Peyer's patch (tissue), 4 donors: Measurements from ENCODE around the gene OIP5.

ENCODE experiments used
- POLR2A ChIP-seq, 2 donors: fragments of 450-650 bp; IDR thresholded peaks; one replicate each; pipeline ENCODE4 v1.5.1; 2017; ENCODE audit warnings: antibody characterized with exemption in 2 of 2, mild to moderate bottlenecking in 2 of 2, moderate library complexity in 2 of 2
- TF ChIP-seq, protein P1 (sequence below), 6 experiments: fragments of 450-650 bp in 4 of 6; fragments of 200-600 bp in 2 of 6; sonication (generic) in 1 of 6; IDR thresholded peaks; one replicate each; pipeline ENCODE4 v1.5.1; 2017 to 2019; ENCODE audit warnings: antibody characterized with exemption in 6 of 6, mild to moderate bottlenecking in 3 of 6, moderate library complexity in 1 of 6

GRCh38 chr15:41334293-41335120, 2.1 kb upstream of the OIP5 start:
- no peak for TF ChIP-seq POLR2A (IDR thresholded peaks at IDR 0.05)
- TF ChIP-seq, protein P1, sequence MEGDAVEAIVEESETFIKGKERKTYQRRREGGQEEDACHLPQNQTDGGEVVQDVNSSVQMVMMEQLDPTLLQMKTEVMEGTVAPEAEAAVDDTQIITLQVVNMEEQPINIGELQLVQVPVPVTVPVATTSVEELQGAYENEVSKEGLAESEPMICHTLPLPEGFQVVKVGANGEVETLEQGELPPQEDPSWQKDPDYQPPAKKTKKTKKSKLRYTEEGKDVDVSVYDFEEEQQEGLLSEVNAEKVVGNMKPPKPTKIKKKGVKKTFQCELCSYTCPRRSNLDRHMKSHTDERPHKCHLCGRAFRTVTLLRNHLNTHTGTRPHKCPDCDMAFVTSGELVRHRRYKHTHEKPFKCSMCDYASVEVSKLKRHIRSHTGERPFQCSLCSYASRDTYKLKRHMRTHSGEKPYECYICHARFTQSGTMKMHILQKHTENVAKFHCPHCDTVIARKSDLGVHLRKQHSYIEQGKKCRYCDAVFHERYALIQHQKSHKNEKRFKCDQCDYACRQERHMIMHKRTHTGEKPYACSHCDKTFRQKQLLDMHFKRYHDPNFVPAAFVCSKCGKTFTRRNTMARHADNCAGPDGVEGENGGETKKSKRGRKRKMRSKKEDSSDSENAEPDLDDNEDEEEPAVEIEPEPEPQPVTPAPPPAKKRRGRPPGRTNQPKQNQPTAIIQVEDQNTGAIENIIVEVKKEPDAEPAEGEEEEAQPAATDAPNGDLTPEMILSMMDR (IDR thresholded peaks at IDR 0.05) = no peak
